ENCODE measurements around the gene NFX1. TPM values are rescaled to one million over a fixed set of nuclear protein-coding genes. Genes with fewer than 3 reads are reported as not detected.

The NFX1 gene
- total and polyA plus RNA-seq, 9 donors: 21.9 to 28.9 (median 24.7) TPM

GRCh38 chr9:33374190-33374589 is 83.9 kb downstream of the NFX1 start:
- no peak for DNase-seq
- Histone ChIP-seq H3K27me3 (ENCODE audit: control insufficient read depth, insufficient read depth, low read length) (no peaks in the 10 kb centered on the region), H3K9me3 (replicated peaks; ENCODE audit: control insufficient read depth, low read depth, low read length) (no peaks in the 10 kb centered on the region), H3K27ac (ENCODE audit: low read length) (no peak overlapping the region), H3K4me3 (ENCODE audit: low read length) (no peak overlapping the region), H3K36me3 (ENCODE audit: control insufficient read depth, insufficient read depth, low read length) (peaks cover 37% of the 10 kb centered on the region), H3K4me1 (ENCODE audit: control insufficient read depth, insufficient read depth, low read length) (peaks cover 38% of the 10 kb centered on the region)
- 89% methylated on average over 9 of the region's 9 CpGs for WGBS (ENCODE audit: insufficient coverage)

- Histone ChIP-seq H3K36me3 (ENCODE audit: control insufficient read depth, insufficient read depth, low read length) (peaks cover 36% of the 10 kb centered on the region), H3K9me3 (replicated peaks; ENCODE audit: control insufficient read depth, low read depth, low read length) (no peaks in the 10 kb centered on the region), H3K27ac (ENCODE audit: low read length) (peak overlapping the region; percentile 39), H3K4me3 (ENCODE audit: low read length) (no peak overlapping the region), H3K27me3 (ENCODE audit: control insufficient read depth, insufficient read depth, low read length) (no peaks in the 10 kb centered on the region), H3K4me1 (ENCODE audit: control insufficient read depth, insufficient read depth, low read length) (peaks cover 38% of the 10 kb centered on the region)
- DNase-seq: peak; percentile 88
- 100% methylated on average over 2 of the region's 6 CpGs for WGBS (ENCODE audit: insufficient coverage)
Observed at GRCh38 chr9:33374634-33375237, 84.4 kb downstream of the NFX1 start.

- Histone ChIP-seq H3K9me3 (replicated peaks; ENCODE audit: control insufficient read depth, low read depth, low read length) (no peaks in the 10 kb centered on the region), H3K27me3 (ENCODE audit: control insufficient read depth, insufficient read depth, low read length) (no peaks in the 10 kb centered on the region), H3K27ac (ENCODE audit: low read length) (peak overlapping the region; percentile 40), H3K4me1 (ENCODE audit: control insufficient read depth, insufficient read depth, low read length) (peaks cover 43% of the 10 kb centered on the region), H3K36me3 (ENCODE audit: control insufficient read depth, insufficient read depth, low read length) (peaks cover 30% of the 10 kb centered on the region), H3K4me3 (ENCODE audit: low read length) (no peak overlapping the region)
- 43% methylated on average over 11 of the region's 15 CpGs for WGBS (ENCODE audit: insufficient coverage)
- DNase-seq: no peak
Observed at GRCh38 chr9:33375238-33375840, 85.0 kb downstream of the NFX1 start.

- Histone ChIP-seq H3K27ac (ENCODE audit: low read length) (peak overlapping the region; percentile 40), H3K27me3 (ENCODE audit: control insufficient read depth, insufficient read depth, low read length) (no peaks in the 10 kb centered on the region), H3K4me3 (ENCODE audit: low read length) (no peak overlapping the region), H3K4me1 (ENCODE audit: control insufficient read depth, insufficient read depth, low read length) (peaks cover 42% of the 10 kb centered on the region), H3K36me3 (ENCODE audit: control insufficient read depth, insufficient read depth, low read length) (peaks cover 25% of the 10 kb centered on the region), H3K9me3 (replicated peaks; ENCODE audit: control insufficient read depth, low read depth, low read length) (no peaks in the 10 kb centered on the region)
- 63% methylated on average over 7 of the region's 7 CpGs for WGBS (ENCODE audit: insufficient coverage)
- DNase-seq: peak; percentile 27
Observed at GRCh38 chr9:33375841-33376321, 85.6 kb downstream of the NFX1 start.

GRCh38 chr9:33377089-33377715 is 86.9 kb downstream of the NFX1 start:
- Histone ChIP-seq H3K36me3 (ENCODE audit: control insufficient read depth, insufficient read depth, low read length) (peaks cover 12% of the 10 kb centered on the region), H3K27me3 (ENCODE audit: control insufficient read depth, insufficient read depth, low read length) (no peaks in the 10 kb centered on the region), H3K27ac (ENCODE audit: low read length) (no peak overlapping the region), H3K9me3 (replicated peaks; ENCODE audit: control insufficient read depth, low read depth, low read length) (no peaks in the 10 kb centered on the region), H3K4me3 (ENCODE audit: low read length) (no peak overlapping the region), H3K4me1 (ENCODE audit: control insufficient read depth, insufficient read depth, low read length) (peaks cover 41% of the 10 kb centered on the region)
- DNase-seq: no peak
- WGBS (ENCODE audit: insufficient coverage): 91% methylated on average over 9 of the region's 12 CpGs

- H3K27ac ChIP-seq (ENCODE audit: low read length): no peak overlapping the region
- WGBS (ENCODE audit: insufficient coverage): 85% methylated on average over 4 of the region's 9 CpGs
- no peak for DNase-seq
Observed at GRCh38 chr9:33378121-33378795, 87.9 kb downstream of the NFX1 start.

GRCh38 chr9:33379666-33380389 is 89.5 kb downstream of the NFX1 start:
- peaks cover 32% of the 10 kb centered on the region for H3K4me1 ChIP-seq (ENCODE audit: control insufficient read depth, insufficient read depth, low read length)
- H3K36me3 ChIP-seq (ENCODE audit: control insufficient read depth, insufficient read depth, low read length): no peaks in the 10 kb centered on the region
- 87% methylated on average over 14 of the region's 14 CpGs for WGBS (ENCODE audit: insufficient coverage)
- no peak for DNase-seq
- H3K4me3 ChIP-seq (ENCODE audit: low read length): no peak overlapping the region
- H3K27ac ChIP-seq (ENCODE audit: low read length): no peak overlapping the region
- H3K9me3 ChIP-seq (replicated peaks; ENCODE audit: control insufficient read depth, low read depth, low read length): no peaks in the 10 kb centered on the region
- no peaks in the 10 kb centered on the region for H3K27me3 ChIP-seq (ENCODE audit: control insufficient read depth, insufficient read depth, low read length)

More at GRCh38 chr9:33378121-33378795, 87.9 kb downstream of the NFX1 start:
- H3K36me3 ChIP-seq (ENCODE audit: control insufficient read depth, insufficient read depth, low read length): peaks cover 7% of the 10 kb centered on the region
- H3K4me1 ChIP-seq (ENCODE audit: control insufficient read depth, insufficient read depth, low read length): peaks cover 38% of the 10 kb centered on the region
- no peak overlapping the region for H3K4me3 ChIP-seq (ENCODE audit: low read length)
- no peaks in the 10 kb centered on the region for H3K27me3 ChIP-seq (ENCODE audit: control insufficient read depth, insufficient read depth, low read length)
- H3K9me3 ChIP-seq (replicated peaks; ENCODE audit: control insufficient read depth, low read depth, low read length): no peaks in the 10 kb centered on the region

- WGBS (ENCODE audit: insufficient coverage): 81% methylated on average over 5 of the region's 5 CpGs
- Histone ChIP-seq H3K9me3 (replicated peaks; ENCODE audit: control insufficient read depth, low read depth, low read length) (no peaks in the 10 kb centered on the region), H3K27ac (ENCODE audit: low read length) (no peak overlapping the region), H3K27me3 (ENCODE audit: control insufficient read depth, insufficient read depth, low read length) (no peaks in the 10 kb centered on the region), H3K4me1 (ENCODE audit: control insufficient read depth, insufficient read depth, low read length) (peaks cover 26% of the 10 kb centered on the region), H3K4me3 (ENCODE audit: low read length) (no peak overlapping the region), H3K36me3 (ENCODE audit: control insufficient read depth, insufficient read depth, low read length) (no peaks in the 10 kb centered on the region)
- DNase-seq: no peak
Observed at GRCh38 chr9:33380390-33381094, 90.2 kb downstream of the NFX1 start.

- H3K36me3 ChIP-seq (ENCODE audit: control insufficient read depth, insufficient read depth, low read length): no peaks in the 10 kb centered on the region
- H3K27me3 ChIP-seq (ENCODE audit: control insufficient read depth, insufficient read depth, low read length): no peaks in the 10 kb centered on the region
- H3K27ac ChIP-seq (ENCODE audit: low read length): no peak overlapping the region
- no peak for DNase-seq
- 24% methylated on average over 6 of the region's 11 CpGs for whole genome bisulfite sequencing (ENCODE audit: insufficient coverage)
- H3K4me1 ChIP-seq (ENCODE audit: control insufficient read depth, insufficient read depth, low read length): peaks cover 19% of the 10 kb centered on the region
- H3K4me3 ChIP-seq (ENCODE audit: low read length): no peak overlapping the region
- H3K9me3 ChIP-seq (replicated peaks; ENCODE audit: control insufficient read depth, low read depth, low read length): no peaks in the 10 kb centered on the region
Observed at GRCh38 chr9:33381231-33381791, 91.0 kb downstream of the NFX1 start.

Data from muscle of leg (tissue), 11 donors.